ENCODE results near the gene CD40LG. TPM values are rescaled to one million over a fixed set of nuclear protein-coding genes. Genes with fewer than 3 reads are reported as not detected.

The CD40LG gene
- polyA plus RNA-seq (2011; rRNA removed) (not detected in 2 replicates), polyA minus RNA-seq (2011; rRNA and poly(A)+ RNA removed) (not detected in 2 replicates)

GRCh38 chrX:136647677-136648360 is at the start of gene CD40LG:
TSS of gene CD40LG (plus strand) at chrX:136648158. CDS start at chrX:136648249, 91 bp downstream.
- H3K27me3 ChIP-seq (ENCODE audit: control insufficient read depth, insufficient read depth, low read length), result no peaks in the 10 kb centered on the region
- no peak for DNase-seq (ENCODE audit: low read depth, low spot score)
- ChIA-PET CTCF (no interaction called here), POLR2A (no interaction called here)
- H3K4me3 ChIP-seq (ENCODE audit: low read depth, low read length), result no peak within 1 kb of the TSS
- H3K9me3 ChIP-seq (ENCODE audit: control insufficient read depth, insufficient read depth, low read length), result no peaks in the 10 kb centered on the region
- TF ChIP-seq CTCF (IDR thresholded peaks at IDR 0.05; ENCODE audit: low read depth, low read length), result no peak
- no peak within 1 kb of the TSS for H3K27ac ChIP-seq (ENCODE audit: low read depth, low read length)

GRCh38 chrX:136598631-136599030 is 49.3 kb upstream of the CD40LG start:
- ChIA-PET CTCF (no interaction called here), POLR2A (no interaction called here)
- no peak for DNase-seq (ENCODE audit: low read depth, low spot score)
- H3K4me3 ChIP-seq (ENCODE audit: low read depth, low read length), result no peak overlapping the region
- H3K9me3 ChIP-seq (ENCODE audit: control insufficient read depth, insufficient read depth, low read length), result no peaks in the 10 kb centered on the region
- no peaks in the 10 kb centered on the region for H3K27me3 ChIP-seq (ENCODE audit: control insufficient read depth, insufficient read depth, low read length)
- H3K27ac ChIP-seq (ENCODE audit: low read depth, low read length), result no peak overlapping the region
- no peak for TF ChIP-seq CTCF (IDR thresholded peaks at IDR 0.05; ENCODE audit: low read depth, low read length)

- no peak overlapping the region for H3K27ac ChIP-seq (ENCODE audit: low read depth, low read length)
- TF ChIP-seq CTCF (IDR thresholded peaks at IDR 0.05; ENCODE audit: low read depth, low read length), result no peak
- H3K4me3 ChIP-seq (ENCODE audit: low read depth, low read length), result no peak overlapping the region
- ChIA-PET CTCF (no interaction called here), POLR2A (no interaction called here)
- H3K9me3 ChIP-seq (ENCODE audit: control insufficient read depth, insufficient read depth, low read length), result no peaks in the 10 kb centered on the region
- no peak for DNase-seq (ENCODE audit: low read depth, low spot score)
- H3K27me3 ChIP-seq (ENCODE audit: control insufficient read depth, insufficient read depth, low read length), result no peaks in the 10 kb centered on the region
Observed at GRCh38 chrX:136600059-136600458, 47.9 kb upstream of the CD40LG start.

GRCh38 chrX:136607236-136607635 is 40.7 kb upstream of the CD40LG start:
- H3K9me3 ChIP-seq (ENCODE audit: control insufficient read depth, insufficient read depth, low read length), result no peaks in the 10 kb centered on the region
- no peak overlapping the region for H3K27ac ChIP-seq (ENCODE audit: low read depth, low read length)
- H3K27me3 ChIP-seq (ENCODE audit: control insufficient read depth, insufficient read depth, low read length), result no peaks in the 10 kb centered on the region
- CTCF ChIA-PET, result interaction anchor here (1.1 to 1.9 kb wide), 2 partner anchors 29 to 88 kb away, joined by 3 to 4 read pairs; no protein-coding TSS in a partner anchor
- POLR2A ChIA-PET, result no interaction called here
- no peak for TF ChIP-seq CTCF (IDR thresholded peaks at IDR 0.05; ENCODE audit: low read depth, low read length)
- H3K4me3 ChIP-seq (ENCODE audit: low read depth, low read length), result no peak overlapping the region
- DNase-seq (ENCODE audit: low read depth, low spot score), result no peak

- no peak for DNase-seq (ENCODE audit: low read depth, low spot score)
- TF ChIP-seq CTCF (IDR thresholded peaks at IDR 0.05; ENCODE audit: low read depth, low read length), result no peak
- Histone ChIP-seq H3K27ac (ENCODE audit: low read depth, low read length) (no peak overlapping the region), H3K27me3 (ENCODE audit: control insufficient read depth, insufficient read depth, low read length) (no peaks in the 10 kb centered on the region), H3K4me3 (ENCODE audit: low read depth, low read length) (no peak overlapping the region), H3K9me3 (ENCODE audit: control insufficient read depth, insufficient read depth, low read length) (no peaks in the 10 kb centered on the region)
- CTCF ChIA-PET, result interaction anchor here (0.6 to 1.9 kb wide), 5 partner anchors 19 to 444 kb away, joined by 3 to 4 read pairs (median 4); no protein-coding TSS in a partner anchor
- POLR2A ChIA-PET, result no interaction called here
Observed at GRCh38 chrX:136608295-136608933, 39.5 kb upstream of the CD40LG start.

Data from AG04450 (cell line).